ENCODE results near the gene UNC93A.
"Not testable (repeated sequence)": the region's sequence is repeated elsewhere in the genome, so short reads cannot be mapped to it uniquely, and the experiment has no call there.

UNC93A gene

GRCh38 chr6:167252271-167252670 is 38.8 kb upstream of the UNC93A start:
- no peaks in the 10 kb centered on the region for H3K27me3 ChIP-seq
- H3K27ac ChIP-seq, result no peak overlapping the region
- no peak overlapping the region for H3K9ac ChIP-seq
- TF ChIP-seq Cebpa-rat (IDR thresholded peaks at IDR 0.05), result no peak
- no peaks in the 10 kb centered on the region for H4K20me1 ChIP-seq
- H3K4me2 ChIP-seq, result no peak overlapping the region
- no peaks in the 10 kb centered on the region for H3K4me1 ChIP-seq
- no peak overlapping the region for H3K4me3 ChIP-seq
- no peaks in the 10 kb centered on the region for H3K36me3 ChIP-seq
- H3K9me3 ChIP-seq, result peaks cover 19% of the 10 kb centered on the region

GRCh38 chr6:167255918-167256553 is 35.1 kb upstream of the UNC93A start:
- no peaks in the 10 kb centered on the region for H3K36me3 ChIP-seq
- no peak overlapping the region for H3K27ac ChIP-seq
- no peaks in the 10 kb centered on the region for H3K27me3 ChIP-seq
- no peak overlapping the region for H3K4me2 ChIP-seq
- no peak overlapping the region for H3K9ac ChIP-seq
- no peak for TF ChIP-seq Cebpa-rat (IDR thresholded peaks at IDR 0.05)
- H4K20me1 ChIP-seq, result no peaks in the 10 kb centered on the region
- no peak overlapping the region for H3K4me3 ChIP-seq
- peaks cover 24% of the 10 kb centered on the region for H3K9me3 ChIP-seq
- no peaks in the 10 kb centered on the region for H3K4me1 ChIP-seq

GRCh38 chr6:167258646-167259045 is 32.5 kb upstream of the UNC93A start:
- no peaks in the 10 kb centered on the region for H3K27me3 ChIP-seq
- no peak overlapping the region for H3K9ac ChIP-seq
- H3K27ac ChIP-seq, result no peak overlapping the region
- H3K4me3 ChIP-seq, result no peak overlapping the region
- no peaks in the 10 kb centered on the region for H3K36me3 ChIP-seq
- peaks cover 33% of the 10 kb centered on the region for H3K9me3 ChIP-seq
- no peaks in the 10 kb centered on the region for H4K20me1 ChIP-seq
- no peak for TF ChIP-seq Cebpa-rat (IDR thresholded peaks at IDR 0.05)
- H3K4me1 ChIP-seq, result no peaks in the 10 kb centered on the region
- H3K4me2 ChIP-seq, result no peak overlapping the region

- not testable (repeated sequence) for H3K36me3 ChIP-seq, H3K27ac ChIP-seq, H3K4me3 ChIP-seq, H3K9ac ChIP-seq, H3K9me3 ChIP-seq, H3K27me3 ChIP-seq, H3K4me2 ChIP-seq, H4K20me1 ChIP-seq, H3K4me1 ChIP-seq
Measured at GRCh38 chr6:167266057-167266829, 24.9 kb upstream of the UNC93A start.

- H3K4me3 ChIP-seq, result no peak overlapping the region
- no peak overlapping the region for H3K9ac ChIP-seq
- no peaks in the 10 kb centered on the region for H3K27me3 ChIP-seq
- no peak for TF ChIP-seq Cebpa-rat (IDR thresholded peaks at IDR 0.05)
- no peak overlapping the region for H3K4me2 ChIP-seq
- no peaks in the 10 kb centered on the region for H3K36me3 ChIP-seq
- H3K4me1 ChIP-seq, result no peaks in the 10 kb centered on the region
- H4K20me1 ChIP-seq, result no peaks in the 10 kb centered on the region
- peaks cover 9% of the 10 kb centered on the region; the same call in 1 of the 2 replicates for H3K9me3 ChIP-seq
- H3K27ac ChIP-seq, result no peak overlapping the region
Measured at GRCh38 chr6:167266830-167267555, 24.1 kb upstream of the UNC93A start.

GRCh38 chr6:167267556-167267898 is 23.6 kb upstream of the UNC93A start:
- H3K9ac ChIP-seq, H3K27me3 ChIP-seq, H3K27ac ChIP-seq, H3K9me3 ChIP-seq, H3K36me3 ChIP-seq, H3K4me1 ChIP-seq, H3K4me3 ChIP-seq, H4K20me1 ChIP-seq, H3K4me2 ChIP-seq: not testable (repeated sequence)

GRCh38 chr6:167267921-167268401 is 23.2 kb upstream of the UNC93A start:
- Histone ChIP-seq H3K27me3 (no peaks in the 10 kb centered on the region), H3K4me3 (no peak overlapping the region), H3K9ac (no peak overlapping the region), H3K4me2 (no peak overlapping the region), H3K9me3 (peaks cover 5% of the 10 kb centered on the region; the same call in 1 of the 2 replicates), H4K20me1 (no peaks in the 10 kb centered on the region), H3K36me3 (no peaks in the 10 kb centered on the region), H3K4me1 (no peaks in the 10 kb centered on the region), H3K27ac (no peak overlapping the region)
- TF ChIP-seq Cebpa-rat (IDR thresholded peaks at IDR 0.05), result no peak

GRCh38 chr6:167268683-167269280 is 22.3 kb upstream of the UNC93A start:
- no peak for TF ChIP-seq Cebpa-rat (IDR thresholded peaks at IDR 0.05)
- Histone ChIP-seq H3K4me2 (no peak overlapping the region), H3K9me3 (no peaks in the 10 kb centered on the region), H3K4me1 (no peaks in the 10 kb centered on the region), H3K36me3 (no peaks in the 10 kb centered on the region), H3K27me3 (no peaks in the 10 kb centered on the region), H3K9ac (no peak overlapping the region), H4K20me1 (no peaks in the 10 kb centered on the region), H3K4me3 (no peak overlapping the region), H3K27ac (no peak overlapping the region)

GRCh38 chr6:167270499-167271311 is 20.4 kb upstream of the UNC93A start:
- TF ChIP-seq Cebpa-rat (IDR thresholded peaks at IDR 0.05), result no peak
- Histone ChIP-seq H3K4me2 (no peak overlapping the region), H3K9me3 (no peaks in the 10 kb centered on the region), H3K27me3 (no peaks in the 10 kb centered on the region), H4K20me1 (no peaks in the 10 kb centered on the region), H3K36me3 (no peaks in the 10 kb centered on the region), H3K9ac (no peak overlapping the region), H3K4me1 (0 out of 2 replicates have a peak, but pooled peaks cover 4% of the 10 kb centered on the region), H3K27ac (no peak overlapping the region), H3K4me3 (no peak overlapping the region)

Measured in BLaER1 (cell line).